Neutrophil (primary cell): ENCODE data around the gene PSMC5.

Experiments used
- H3K27ac ChIP-seq: fragments of 200-600 bp; sonication (generic); 2 replicates; pipeline ENCODE4 v1.5.1; 2016; ENCODE audit warnings: mild to moderate bottlenecking, moderate library complexity
- H3K27me3 ChIP-seq: fragments of 200-600 bp; sonication (generic); 2 replicates; pipeline ENCODE4 v1.6.0; 2016; ENCODE audit warnings: mild to moderate bottlenecking
- H3K36me3 ChIP-seq: fragments of 200-600 bp; sonication (generic); 2 replicates; pipeline ENCODE4 v1.5.1; 2017
- H3K4me1 ChIP-seq, 2 experiments: fragments of 200-600 bp in 1 of 2; sonication (generic) in 1 of 2; 1 replicate in 1 of 2; 2 replicates in 1 of 2; pipeline versions ENCODE4 v1.5.1 to v1.6.1; 2013 to 2016; ENCODE audit warnings: low read depth in 1 of 2, low read length in 1 of 2, mild to moderate bottlenecking in 1 of 2, moderate library complexity in 1 of 2; ENCODE audit not compliant: control insufficient read depth in 1 of 2, insufficient read depth in 1 of 2
- H3K4me3 ChIP-seq, 2 experiments: fragments of 200-600 bp in 1 of 2; sonication (generic) in 1 of 2; 1 replicate in 1 of 2; 2 replicates in 1 of 2; pipeline ENCODE4 v1.5.1; 2013 to 2016; ENCODE audit warnings: low read depth in 1 of 2, low read length in 1 of 2, mild to moderate bottlenecking in 1 of 2, moderate library complexity in 1 of 2
- H3K9me3 ChIP-seq: fragments of 200-600 bp; sonication (generic); 2 replicates; pipeline ENCODE4 v1.5.1; 2016
- TF ChIP-seq, protein P1 (sequence below): fragments of 200-600 bp; sonication (generic); IDR thresholded peaks from 2 replicates; pipeline ENCODE4 v1.5.1; 2016; ENCODE audit warnings: antibody characterized with exemption

Gene PSMC5

DNA sequence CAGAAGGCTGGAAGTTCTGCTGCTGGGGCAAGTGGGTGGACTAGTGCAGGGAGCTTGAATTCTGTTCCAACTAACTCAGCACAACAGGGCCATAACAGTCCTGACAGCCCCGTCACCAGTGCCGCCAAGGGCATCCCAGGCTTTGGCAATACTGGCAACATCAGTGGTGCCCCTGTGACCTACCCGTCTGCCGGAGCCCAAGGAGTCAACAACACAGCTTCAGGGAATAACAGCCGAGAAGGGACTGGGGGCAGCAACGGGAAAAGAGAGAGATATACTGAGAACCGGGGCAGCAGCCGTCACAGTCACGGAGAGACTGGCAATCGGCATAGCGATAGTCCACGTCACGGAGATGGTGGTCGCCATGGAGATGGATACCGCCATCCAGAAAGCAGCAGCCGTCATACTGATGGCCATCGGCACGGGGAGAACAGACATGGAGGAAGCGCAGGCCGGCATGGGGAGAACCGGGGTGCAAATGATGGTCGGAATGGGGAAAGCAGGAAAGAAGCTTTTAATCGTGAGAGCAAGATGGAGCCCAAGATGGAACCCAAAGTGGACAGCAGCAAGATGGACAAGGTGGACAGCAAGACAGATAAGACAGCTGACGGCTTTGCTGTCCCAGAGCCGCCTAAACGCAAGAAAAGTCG lies 9.4 kb upstream of the PSMC5 start:
- Histone ChIP-seq H3K9me3 (no peaks in the 10 kb centered on the region), H3K27me3 (no peaks in the 10 kb centered on the region), H3K27ac (no peak overlapping the region), H3K4me3 (no peak overlapping the region), H3K4me1 (peaks cover 29 to 33% of the 10 kb centered on the region in 2 experiments), H3K36me3 (peaks cover 99% of the 10 kb centered on the region)
- TF ChIP-seq, protein P1, sequence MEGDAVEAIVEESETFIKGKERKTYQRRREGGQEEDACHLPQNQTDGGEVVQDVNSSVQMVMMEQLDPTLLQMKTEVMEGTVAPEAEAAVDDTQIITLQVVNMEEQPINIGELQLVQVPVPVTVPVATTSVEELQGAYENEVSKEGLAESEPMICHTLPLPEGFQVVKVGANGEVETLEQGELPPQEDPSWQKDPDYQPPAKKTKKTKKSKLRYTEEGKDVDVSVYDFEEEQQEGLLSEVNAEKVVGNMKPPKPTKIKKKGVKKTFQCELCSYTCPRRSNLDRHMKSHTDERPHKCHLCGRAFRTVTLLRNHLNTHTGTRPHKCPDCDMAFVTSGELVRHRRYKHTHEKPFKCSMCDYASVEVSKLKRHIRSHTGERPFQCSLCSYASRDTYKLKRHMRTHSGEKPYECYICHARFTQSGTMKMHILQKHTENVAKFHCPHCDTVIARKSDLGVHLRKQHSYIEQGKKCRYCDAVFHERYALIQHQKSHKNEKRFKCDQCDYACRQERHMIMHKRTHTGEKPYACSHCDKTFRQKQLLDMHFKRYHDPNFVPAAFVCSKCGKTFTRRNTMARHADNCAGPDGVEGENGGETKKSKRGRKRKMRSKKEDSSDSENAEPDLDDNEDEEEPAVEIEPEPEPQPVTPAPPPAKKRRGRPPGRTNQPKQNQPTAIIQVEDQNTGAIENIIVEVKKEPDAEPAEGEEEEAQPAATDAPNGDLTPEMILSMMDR: no peak

DNA sequence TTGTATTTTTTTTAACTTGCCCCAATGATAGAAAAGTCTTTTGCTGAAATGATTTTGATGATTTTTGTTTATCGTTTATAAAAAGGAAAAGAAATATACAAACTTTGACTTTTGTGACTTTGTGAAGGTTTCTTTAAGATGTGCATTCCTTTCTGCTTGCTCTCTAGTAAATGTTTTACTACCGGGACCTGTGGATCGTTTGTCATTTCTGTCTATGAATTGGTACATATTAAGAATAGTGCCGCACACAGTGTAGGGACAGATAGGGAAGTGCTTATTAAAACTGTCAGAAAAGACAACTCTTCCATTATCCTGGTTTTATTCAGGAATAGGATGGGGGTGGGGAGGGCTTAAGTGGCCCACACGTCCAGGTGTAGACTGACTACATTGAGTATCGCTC lies 8.1 kb upstream of the PSMC5 start:
- Histone ChIP-seq H3K9me3 (no peaks in the 10 kb centered on the region), H3K27me3 (no peaks in the 10 kb centered on the region), H3K27ac (peak overlapping the region; percentile 67), H3K4me1 (peaks cover 29 to 33% of the 10 kb centered on the region in 2 experiments), H3K4me3 (no peak overlapping the region), H3K36me3 (peaks cover 99% of the 10 kb centered on the region)
- TF ChIP-seq, protein P1: no peak

DNA sequence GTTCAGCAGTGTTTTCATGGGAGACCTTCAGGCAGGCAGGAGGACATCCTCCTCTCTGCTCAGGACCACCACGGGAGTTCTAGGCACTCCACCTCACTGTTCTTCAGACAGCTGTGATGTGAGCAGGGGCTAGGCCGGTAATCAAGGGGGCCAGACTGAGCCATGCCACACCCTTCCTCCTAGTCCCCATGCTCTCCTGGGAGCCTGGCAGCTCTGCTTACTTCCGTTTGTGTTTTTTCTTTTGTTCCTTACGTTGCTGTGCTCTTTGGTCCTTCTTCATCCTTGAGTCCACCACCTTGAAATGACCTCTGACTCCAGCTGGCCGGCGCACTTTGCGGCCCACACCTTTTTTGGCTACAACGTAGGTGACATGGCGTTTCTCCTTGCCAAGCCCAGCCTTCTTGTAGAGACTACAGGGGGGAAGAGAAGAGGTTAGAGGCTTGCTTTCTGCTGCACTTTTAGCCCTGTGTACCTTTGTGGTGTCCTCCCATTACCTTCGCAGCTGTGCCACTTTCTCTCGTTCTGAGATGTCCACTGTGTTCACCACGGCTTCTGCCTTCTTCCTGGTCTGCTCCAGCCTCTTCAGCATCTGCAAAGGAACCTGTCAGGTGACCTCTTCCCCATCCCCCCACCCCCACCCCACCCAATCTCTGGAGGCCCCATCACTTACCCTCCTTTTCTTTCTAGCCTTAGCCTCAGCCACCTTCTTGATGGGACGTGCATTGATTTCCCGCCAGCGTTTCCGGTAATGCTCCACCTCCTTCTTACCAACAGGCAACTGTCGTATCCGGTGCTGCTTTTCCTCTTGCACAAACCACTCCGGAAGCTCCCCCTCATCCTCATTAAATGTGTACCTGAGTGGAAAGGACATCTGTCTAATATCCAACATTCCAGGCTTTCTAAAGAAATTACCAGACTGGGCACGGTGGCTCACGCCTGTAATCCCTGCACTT lies 7.4 kb upstream of the PSMC5 start:
- peak overlapping the region; percentile 67 for H3K27ac ChIP-seq
- TF ChIP-seq, protein P1: no peak
- peaks cover 29 to 33% of the 10 kb centered on the region in 2 experiments for H3K4me1 ChIP-seq
- peaks cover 98% of the 10 kb centered on the region for H3K36me3 ChIP-seq
- H3K9me3 ChIP-seq: no peaks in the 10 kb centered on the region
- no peaks in the 10 kb centered on the region for H3K27me3 ChIP-seq
- no peak overlapping the region for H3K4me3 ChIP-seq

DNA sequence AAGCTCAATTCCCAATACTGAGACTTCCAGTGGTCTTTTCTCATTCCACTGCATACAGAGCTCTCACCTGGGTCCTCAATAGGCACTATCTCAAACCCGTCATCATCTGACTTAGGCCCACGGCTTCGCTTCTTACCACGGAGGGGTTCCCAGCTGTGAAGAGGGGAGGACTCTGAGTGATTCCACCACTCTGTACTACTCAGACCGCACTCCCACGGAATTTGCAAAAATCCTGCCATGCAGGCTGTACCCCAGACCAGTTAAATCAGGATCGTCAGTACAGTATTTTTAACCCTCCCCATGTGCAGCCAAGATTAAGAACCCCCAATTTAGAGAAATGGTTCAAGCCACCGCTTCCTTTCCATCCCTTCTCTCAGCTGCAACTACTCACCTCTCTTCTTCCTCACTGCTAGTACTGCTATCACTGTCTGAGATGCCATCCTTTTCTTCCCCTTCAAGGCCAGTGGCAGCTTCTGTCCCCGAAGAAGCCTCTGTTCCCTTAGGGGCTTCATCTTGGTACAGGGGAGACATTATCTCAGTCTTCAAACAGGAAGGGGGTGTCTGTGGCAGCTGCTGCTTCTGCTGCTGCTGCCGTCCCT lies 6.2 kb upstream of the PSMC5 start:
- no peak overlapping the region for H3K4me3 ChIP-seq
- TF ChIP-seq, protein P1: no peak
- no peaks in the 10 kb centered on the region for H3K27me3 ChIP-seq
- H3K27ac ChIP-seq: peak overlapping the region; percentile 67
- no peaks in the 10 kb centered on the region for H3K9me3 ChIP-seq
- peaks cover 34 to 40% of the 10 kb centered on the region in 2 experiments for H3K4me1 ChIP-seq
- H3K36me3 ChIP-seq: peaks cover 86% of the 10 kb centered on the region

DNA sequence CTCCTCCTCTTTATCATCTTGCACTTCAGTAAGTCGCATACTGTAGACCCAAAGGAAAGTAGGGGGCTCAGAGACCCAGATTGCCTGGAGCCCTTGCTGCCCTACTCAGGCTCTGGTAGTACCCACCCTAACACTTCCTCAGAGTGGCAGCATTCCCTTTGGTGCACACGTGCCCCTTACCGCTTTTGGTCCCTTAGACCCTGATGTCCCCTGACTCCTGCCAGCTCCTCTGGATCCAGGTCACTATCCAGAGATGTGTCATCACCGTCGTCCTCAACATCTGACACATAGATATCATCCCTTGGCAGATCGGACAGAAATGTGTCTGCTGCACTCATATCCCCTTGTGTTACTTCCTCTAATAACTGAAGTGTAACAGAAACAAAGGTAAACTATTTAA lies 5.4 kb upstream of the PSMC5 start:
- Histone ChIP-seq H3K4me1 (peaks cover 41 to 47% of the 10 kb centered on the region in 2 experiments), H3K27ac (peak overlapping the region; percentile 67), H3K4me3 (no peak overlapping the region), H3K9me3 (no peaks in the 10 kb centered on the region), H3K27me3 (no peaks in the 10 kb centered on the region), H3K36me3 (peaks cover 79% of the 10 kb centered on the region)
- TF ChIP-seq, protein P1: no peak
